GM21360 (cell line): ENCODE results near the gene CD86.

Source experiments
- ATAC-seq: cut with Tn5 transposase; IDR thresholded peaks from one replicate; pipeline ENCODE4 v1.9.1; 2021; ENCODE audit warnings: mild to moderate bottlenecking, moderate library complexity; ENCODE audit not compliant: unreplicated experiment

CD86 gene

DNA sequence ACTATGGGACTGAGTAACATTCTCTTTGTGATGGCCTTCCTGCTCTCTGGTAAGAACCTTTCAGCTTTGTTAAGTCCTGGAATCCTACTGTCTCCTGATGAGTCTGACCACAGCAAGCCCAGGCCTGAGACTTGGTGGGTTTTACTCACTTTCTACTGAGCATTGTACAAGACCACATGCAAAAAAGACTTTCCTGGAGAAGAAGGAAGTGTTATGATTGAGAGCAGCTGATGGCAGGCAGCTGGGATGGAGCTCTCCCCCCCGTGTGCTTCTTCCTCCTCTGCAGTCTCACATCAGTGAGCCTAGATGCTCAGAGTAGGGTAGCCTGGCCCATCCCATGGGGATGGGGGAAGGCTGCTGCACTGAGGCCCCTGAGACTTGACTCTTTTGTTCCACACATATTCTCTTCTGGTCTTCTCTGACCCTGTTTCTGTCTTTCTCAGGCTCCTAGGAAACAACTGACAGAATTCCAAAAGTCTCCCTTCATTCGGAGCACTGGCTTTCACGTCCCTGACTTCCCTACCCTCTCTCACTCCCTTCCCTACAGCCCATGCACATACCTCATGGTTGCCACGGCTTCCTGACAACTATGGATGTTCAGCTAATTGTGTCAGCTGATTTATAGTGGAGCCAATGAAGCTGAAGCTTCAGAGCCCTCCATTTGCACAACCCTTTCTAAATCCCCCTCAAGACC, 36.6 kb downstream of the CD86 start:
- peak; percentile 38 for ATAC-seq

- no peak for ATAC-seq
Observed at GRCh38 chr3:122092460-122093165, 37.5 kb downstream of the CD86 start.

- peak; percentile 42 for ATAC-seq
Observed at GRCh38 chr3:122094125-122094524, 39.0 kb downstream of the CD86 start.

- no peak for ATAC-seq
Observed at GRCh38 chr3:122094693-122095092, 39.5 kb downstream of the CD86 start.

DNA sequence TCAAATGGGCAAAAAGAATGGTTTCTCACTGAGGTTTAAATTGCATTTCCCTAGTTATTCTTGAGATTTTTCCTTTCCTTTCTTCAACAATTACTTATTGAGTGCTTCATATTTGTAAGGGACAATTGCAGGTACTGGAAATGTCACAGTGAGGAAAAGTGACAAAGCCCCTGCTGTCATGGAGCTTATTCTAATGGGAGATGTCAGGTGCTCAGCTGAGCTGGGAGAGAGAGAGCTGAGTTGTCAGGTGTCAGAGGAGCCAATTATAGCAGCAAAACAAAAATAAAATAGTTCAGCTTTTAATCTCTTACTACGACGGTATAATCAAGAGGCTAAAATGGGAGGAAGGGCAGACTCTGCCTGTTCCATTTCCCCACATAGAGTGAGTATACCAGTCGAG, 42.0 kb downstream of the CD86 start:
- no peak for ATAC-seq

- no peak for ATAC-seq
Observed at GRCh38 chr3:122098611-122099010, 43.4 kb downstream of the CD86 start.

- ATAC-seq, result no peak
Observed at GRCh38 chr3:122099255-122099654, 44.1 kb downstream of the CD86 start.

GRCh38 chr3:122100083-122100482, 44.9 kb downstream of the CD86 start:
- ATAC-seq, result no peak

DNA sequence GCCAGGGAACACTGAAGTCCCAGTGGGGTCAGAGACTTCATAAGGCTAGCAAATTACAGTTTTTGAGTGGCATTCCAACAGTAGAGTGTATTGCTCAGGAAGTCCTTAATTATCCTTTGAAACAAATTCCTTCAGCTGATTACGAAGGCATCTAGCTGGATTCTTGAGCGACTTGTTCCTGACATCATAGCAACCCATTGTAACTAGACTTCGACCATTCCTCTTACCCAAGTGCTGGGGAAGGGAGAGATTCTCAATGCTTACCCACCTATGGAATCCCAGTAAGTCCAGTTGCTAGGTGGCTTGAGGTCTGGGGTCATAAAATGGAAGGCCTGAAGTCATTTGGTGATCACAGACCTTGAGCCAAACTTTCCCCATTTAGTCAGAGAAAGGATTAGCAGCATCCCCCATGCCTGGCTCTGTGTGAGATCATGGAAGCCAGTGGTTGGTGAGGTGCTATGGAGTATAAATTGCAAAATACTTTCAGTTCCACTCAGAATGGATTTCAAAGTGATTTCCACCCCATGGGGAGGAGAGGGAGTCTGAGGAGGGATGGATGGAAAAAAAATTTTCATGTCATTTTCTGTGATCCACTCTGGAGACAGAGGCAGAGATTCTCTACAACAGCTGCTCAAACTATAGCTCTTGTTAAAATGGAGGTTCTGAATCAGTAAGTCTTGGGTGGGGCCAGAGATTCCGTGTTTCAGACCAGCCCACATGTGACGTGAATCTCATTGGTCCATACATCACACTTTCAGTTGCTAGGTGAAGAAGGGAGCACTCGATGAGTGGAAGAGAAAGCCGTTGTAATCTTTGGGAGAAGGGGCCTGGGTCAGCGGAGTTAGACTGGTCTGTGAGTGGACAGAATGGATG, 45.7 kb downstream of the CD86 start:
- peak; percentile 34 for ATAC-seq

DNA sequence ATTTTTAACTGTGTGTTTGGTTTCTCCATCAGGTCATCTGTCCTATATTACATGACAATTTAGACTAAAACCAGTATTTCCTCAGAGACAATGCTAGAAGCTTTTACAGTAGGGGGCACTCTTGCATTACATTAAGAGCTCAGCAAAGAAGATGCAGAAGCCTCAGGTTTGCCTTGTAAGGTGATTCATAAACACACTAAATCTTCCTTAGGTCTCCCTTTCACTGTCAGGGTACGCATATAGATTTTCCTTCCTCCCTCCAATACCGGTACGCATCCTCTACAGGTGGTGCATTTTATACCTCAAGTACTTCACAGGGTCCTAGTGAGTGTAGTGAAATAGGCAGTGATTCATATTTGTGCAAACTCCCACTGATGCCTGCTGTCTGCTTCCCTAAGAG, 46.5 kb downstream of the CD86 start:
- peak; percentile 39 for ATAC-seq

- peak; percentile 39 for ATAC-seq
Observed at GRCh38 chr3:122102191-122102935, 47.2 kb downstream of the CD86 start.

DNA sequence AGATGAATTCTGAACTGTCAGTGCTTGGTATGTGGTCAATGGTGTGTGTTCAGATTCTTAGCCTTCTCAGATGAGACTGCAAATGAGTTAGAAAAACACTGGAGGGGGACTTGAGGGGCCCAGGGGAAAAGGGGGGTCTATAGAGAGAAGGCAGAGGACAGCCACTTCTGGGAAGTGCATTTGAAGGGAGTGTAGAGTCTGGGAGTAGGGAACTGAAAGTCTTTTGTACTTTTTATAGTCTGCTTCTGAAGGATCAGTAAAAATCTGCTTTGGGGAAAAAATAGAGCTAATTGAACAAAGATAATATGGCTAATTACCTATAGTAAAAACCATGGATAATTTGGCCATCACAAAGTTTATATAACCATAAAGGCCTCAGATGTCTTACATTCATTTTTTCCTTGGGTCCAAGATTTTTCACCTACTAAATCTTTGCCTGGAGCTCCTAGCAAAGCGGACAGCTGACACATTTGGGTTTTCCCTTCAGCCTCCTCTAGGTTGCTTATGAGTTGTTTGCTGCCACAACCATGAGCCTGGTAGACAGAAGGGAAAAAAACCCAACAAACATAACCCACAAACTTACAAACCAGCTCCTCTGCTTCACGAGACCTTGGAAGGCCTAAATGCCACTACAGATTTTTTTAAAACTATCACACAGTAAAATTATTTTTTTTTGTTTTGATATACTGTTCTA, 48.8 kb downstream of the CD86 start:
- ATAC-seq, result no peak

GRCh38 chr3:122104515-122105194, 49.5 kb downstream of the CD86 start:
- no peak for ATAC-seq

DNA sequence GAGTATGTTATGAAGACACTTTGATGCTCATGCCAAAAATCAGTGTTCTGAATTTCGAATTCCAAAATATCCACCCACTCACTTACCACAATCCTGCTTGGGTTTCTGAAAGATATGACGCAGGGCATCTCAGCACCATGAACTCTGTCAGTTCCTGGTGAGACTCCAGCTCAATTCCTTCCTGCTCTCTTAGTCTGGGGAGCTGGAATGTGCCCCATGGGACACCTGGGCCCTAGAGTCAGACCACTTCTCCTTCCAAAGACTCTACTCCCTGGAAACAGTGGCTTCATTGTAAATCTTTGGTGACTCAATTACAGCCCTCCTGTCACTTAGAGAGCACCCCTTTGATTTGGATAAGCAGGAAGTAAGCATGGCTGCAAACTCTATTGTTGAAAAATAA, 50.5 kb downstream of the CD86 start:
- ATAC-seq, result no peak

GRCh38 chr3:122107171-122107570, 52.0 kb downstream of the CD86 start:
- ATAC-seq, result no peak

DNA sequence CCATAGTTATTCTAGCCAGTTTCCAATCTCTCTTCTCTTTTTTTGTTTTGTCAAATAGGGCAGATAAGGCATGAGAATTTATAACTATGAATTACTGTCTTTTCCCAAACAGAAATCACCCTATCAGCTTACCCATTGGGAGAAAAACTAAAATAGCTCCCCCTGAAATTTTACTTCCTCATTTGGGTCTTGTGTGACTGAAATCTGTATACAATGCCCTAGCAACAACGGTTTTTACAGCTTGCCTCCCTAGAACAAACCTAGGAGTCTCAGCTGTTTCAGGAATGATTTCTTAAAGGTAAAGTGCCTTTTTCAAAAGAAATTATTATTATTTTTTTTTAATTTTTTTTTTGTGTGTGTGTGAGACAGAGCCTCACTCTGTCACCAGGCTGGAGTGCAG, 56.8 kb downstream of the CD86 start:
- no peak for ATAC-seq

- ATAC-seq, result no peak
Observed at GRCh38 chr3:122112754-122113153, 57.6 kb downstream of the CD86 start.

DNA sequence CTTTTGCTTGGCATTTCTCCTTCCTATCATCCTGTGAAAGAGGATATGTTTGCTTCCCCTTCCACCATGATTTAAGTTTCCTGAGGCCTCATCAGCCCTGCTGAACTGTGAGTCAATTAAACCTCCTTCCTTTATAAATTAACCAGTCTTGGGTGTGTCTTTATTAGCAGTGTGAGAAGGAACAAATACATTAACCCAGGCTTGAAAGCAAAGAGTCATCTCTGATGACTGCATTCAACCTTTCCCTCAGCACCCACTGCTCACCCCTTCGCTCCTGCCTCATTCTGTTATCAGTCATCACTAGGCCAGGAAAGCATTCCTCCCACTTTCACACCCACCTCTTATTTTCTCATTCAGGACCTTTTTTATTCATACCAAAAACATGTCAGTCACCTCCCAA, 68.7 kb downstream of the CD86 start:
- no peak for ATAC-seq

DNA sequence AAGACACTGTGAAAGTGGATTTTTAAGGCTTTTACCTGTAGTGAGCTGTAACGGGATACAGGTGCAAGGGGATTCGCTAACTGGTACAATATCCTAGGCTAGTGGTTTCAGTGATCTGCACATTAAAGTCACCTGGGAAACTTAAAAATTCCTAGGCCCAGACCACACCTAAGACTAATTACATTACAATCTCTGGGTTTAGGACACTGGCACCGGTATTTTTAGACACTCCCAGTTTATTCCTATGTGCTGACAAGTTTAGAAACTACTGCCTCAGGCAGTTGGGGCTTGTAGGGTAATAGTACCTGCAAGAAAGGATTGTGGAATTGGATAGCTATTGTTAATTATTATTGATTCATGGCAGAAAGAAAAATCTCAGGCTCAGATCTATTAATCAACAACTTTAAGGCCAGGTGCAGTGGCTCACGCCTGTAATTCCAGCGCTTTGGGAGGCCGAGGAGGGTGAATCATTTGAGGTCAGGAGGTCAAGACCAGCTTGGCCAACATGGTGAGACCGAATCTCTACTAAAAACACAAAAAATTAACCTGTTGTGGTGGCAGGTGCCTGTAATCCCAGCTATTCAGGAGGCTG, 77.9 kb downstream of the CD86 start:
- no peak for ATAC-seq
